NCI-H2171 (cell line): ENCODE measurements around the gene EDIL3.

ENCODE experiments used
- DNase-seq: peaks from one replicate; lab custom pipeline; 2025; lab: John Stamatoyannopoulos, UW

The EDIL3 gene

GRCh38 chr5:84384604-84385575 lies at the start of gene EDIL3:
Gene EDIL3 (minus strand): TSS chr5:84384880. CDS start chr5:84384374, 506 bp downstream.
- no peak for DNase-seq

GRCh38 chr5:84433461-84433860 lies 48.8 kb upstream of the EDIL3 start:
- DNase-seq = no peak

GRCh38 chr5:84430863-84431663 lies 46.4 kb upstream of the EDIL3 start:
- DNase-seq = no peak

- no peak for DNase-seq
Observed at GRCh38 chr5:84430079-84430478, 45.4 kb upstream of the EDIL3 start.

- no peak for DNase-seq
Observed at GRCh38 chr5:84425365-84425881, 40.7 kb upstream of the EDIL3 start.

- no peak for DNase-seq
Observed at GRCh38 chr5:84419742-84420141, 35.1 kb upstream of the EDIL3 start.

- DNase-seq = no peak
Observed at GRCh38 chr5:84411832-84412605, 27.3 kb upstream of the EDIL3 start.

- no peak for DNase-seq
Observed at GRCh38 chr5:84406111-84406510, 21.4 kb upstream of the EDIL3 start.

GRCh38 chr5:84403773-84404172 lies 19.1 kb upstream of the EDIL3 start:
- DNase-seq = no peak

- DNase-seq = no peak
Observed at GRCh38 chr5:84397385-84397784, 12.7 kb upstream of the EDIL3 start.

GRCh38 chr5:84393969-84394368 lies 9.3 kb upstream of the EDIL3 start:
- DNase-seq = no peak

- DNase-seq = no peak
Observed at GRCh38 chr5:84392836-84393235, 8.2 kb upstream of the EDIL3 start.

GRCh38 chr5:84385705-84386104 lies 1.0 kb upstream of the EDIL3 start:
- DNase-seq = no peak

GRCh38 chr5:84383816-84384603 lies 670 bp downstream of the EDIL3 start:
- no peak for DNase-seq

- no peak for DNase-seq
Observed at GRCh38 chr5:84383296-84383815, 1.3 kb downstream of the EDIL3 start.

GRCh38 chr5:84382363-84383295 lies 2.1 kb downstream of the EDIL3 start:
- no peak for DNase-seq

GRCh38 chr5:84381502-84382362 lies 2.9 kb downstream of the EDIL3 start:
- no peak for DNase-seq

- no peak for DNase-seq
Observed at GRCh38 chr5:84379749-84380148, 4.9 kb downstream of the EDIL3 start.

- no peak for DNase-seq
Observed at GRCh38 chr5:84378961-84379360, 5.7 kb downstream of the EDIL3 start.
